IMR-90 (cell line): Measurements from ENCODE around the gene TRPM1. TPM values are rescaled to one million over a fixed set of nuclear protein-coding genes. Genes with fewer than 3 reads are reported as not detected.

ENCODE experiments used
- ATAC-seq: fragments of 200-7000 bp; cut with Tn5 transposase; 2 replicates; pipeline ENCODE4 v1.9.1; 2020; ENCODE audit warnings: low read depth, mild to moderate bottlenecking, moderate library complexity
- BruUV-seq: library from RNA; stranded (reverse); fragments of 400-500 nt; replicated peaks from 2 replicates; lab custom pipeline; 2021; lab: Mats Ljungman, UMichigan
- CTCF ChIA-PET: fragments of 300-600 bp; formaldehyde crosslinking; extraction: SDS; loops from one replicate; lab custom pipeline; 2021; ENCODE audit warnings: antibody characterized with exemption; lab: Yijun Ruan, JAX
- POLR2A ChIA-PET: fragments of 300-600 bp; sonication (Branson Sonifier 250); formaldehyde crosslinking; loops from one replicate; lab custom pipeline; 2022; ENCODE audit warnings: antibody characterized with exemption; ENCODE audit not compliant: unreplicated experiment; lab: Charles Lee
- DNase-seq: peaks from one replicate; pipeline ENCODE4 v3.0.0; 2013
- H2AFZ ChIP-seq: replicated peaks from 2 replicates; pipeline ENCODE3; 2013; ENCODE audit warnings: low read length, mild to moderate bottlenecking; ENCODE audit not compliant: poor library complexity
- H2AK5ac ChIP-seq: 2 replicates; pipeline ENCODE4 v1.6.1; 2013; ENCODE audit warnings: low read depth, low read length, inconsistent platforms
- H2AK9ac ChIP-seq: replicated peaks from 2 replicates; pipeline ENCODE3; 2013; ENCODE audit warnings: mild to moderate bottlenecking, low read depth, low read length, moderate library complexity; ENCODE audit not compliant: poor library complexity
- H2BK120ac ChIP-seq: 2 replicates; pipeline ENCODE4 v1.6.1; 2013; ENCODE audit warnings: low read depth, low read length, inconsistent platforms
- H2BK15ac ChIP-seq: 3 replicates; pipeline ENCODE4 v1.6.1; 2013; ENCODE audit warnings: low read depth, low read length, inconsistent platforms
- H2BK20ac ChIP-seq: 2 replicates; pipeline ENCODE4 v1.6.1; 2013; ENCODE audit warnings: low read depth, mild to moderate bottlenecking, inconsistent platforms, low read length, moderate library complexity
- H2BK5ac ChIP-seq: 2 replicates; pipeline ENCODE4 v1.6.1; 2013; ENCODE audit warnings: mild to moderate bottlenecking, low read depth, low read length, inconsistent platforms; ENCODE audit not compliant: poor library complexity, severe bottlenecking
- H3K14ac ChIP-seq: replicated peaks from 2 replicates; pipeline ENCODE4 v1.6.1; 2013; ENCODE audit warnings: low read depth, low read length, inconsistent platforms
- H3K18ac ChIP-seq: 2 replicates; pipeline ENCODE4 v1.6.1; 2013; ENCODE audit warnings: low read depth, low read length, control low read depth
- H3K23ac ChIP-seq: 2 replicates; pipeline ENCODE4 v1.6.1; 2013; ENCODE audit warnings: low read depth, low read length, inconsistent platforms
- H3K27ac ChIP-seq: 2 replicates; pipeline ENCODE4 v1.5.1; 2013; ENCODE audit warnings: mild to moderate bottlenecking, control low read depth, low read length; ENCODE audit not compliant: insufficient read depth
- H3K27me3 ChIP-seq: 2 replicates; pipeline ENCODE4 v1.6.1; 2013; ENCODE audit warnings: low read length; ENCODE audit not compliant: control insufficient read depth, insufficient read depth
- H3K36me3 ChIP-seq: 2 replicates; pipeline ENCODE4 v1.6.1; 2013; ENCODE audit warnings: low read length, mixed read lengths; ENCODE audit not compliant: control insufficient read depth, insufficient read depth
- H3K4ac ChIP-seq: 2 replicates; pipeline ENCODE4 v1.6.1; 2013; ENCODE audit warnings: low read depth, low read length, inconsistent platforms
- H3K4me1 ChIP-seq: 2 replicates; pipeline ENCODE4 v1.6.1; 2013; ENCODE audit warnings: low read length, mixed read lengths; ENCODE audit not compliant: control insufficient read depth, insufficient read depth
- H3K4me2 ChIP-seq: 2 replicates; pipeline ENCODE4 v1.6.1; 2013; ENCODE audit warnings: low read depth, mild to moderate bottlenecking, control low read depth, low read length, moderate library complexity
- H3K4me3 ChIP-seq: 2 replicates; pipeline ENCODE4 v1.5.1; 2013; ENCODE audit warnings: low read depth, mild to moderate bottlenecking, control low read depth, low read length, moderate library complexity; ENCODE audit not compliant: insufficient read depth
- H3K56ac ChIP-seq: 2 replicates; pipeline ENCODE4 v1.6.1; 2013; ENCODE audit warnings: low read length, inconsistent platforms; ENCODE audit not compliant: insufficient read depth; ENCODE audit errors: extremely low read depth
- H3K79me1 ChIP-seq, 2 experiments: 2 replicates each; pipeline ENCODE4 v1.6.1; 2013; ENCODE audit warnings: low read length in 2 of 2, inconsistent platforms in 1 of 2, low read depth in 1 of 2
- H3K9ac ChIP-seq: 2 replicates; pipeline ENCODE4 v1.6.1; 2013; ENCODE audit warnings: low read depth, low read length, control low read depth
- H3K9me1 ChIP-seq: 2 replicates; pipeline ENCODE4 v1.6.1; 2013; ENCODE audit warnings: low read length, inconsistent platforms; ENCODE audit not compliant: insufficient read depth
- H3K9me3 ChIP-seq: 2 replicates; pipeline ENCODE4 v1.6.1; 2013; ENCODE audit warnings: low read length; ENCODE audit not compliant: control insufficient read depth, insufficient read depth
- H4K20me1 ChIP-seq: 2 replicates; pipeline ENCODE4 v1.6.1; 2013; ENCODE audit warnings: low read length, inconsistent platforms; ENCODE audit not compliant: insufficient read depth
- H4K5ac ChIP-seq: 2 replicates; pipeline ENCODE4 v1.6.1; 2013; ENCODE audit warnings: mild to moderate bottlenecking, low read depth, low read length, control low read depth
- H4K8ac ChIP-seq, 2 experiments: 2 replicates each; pipeline ENCODE4 v1.6.1; 2013; ENCODE audit warnings: low read depth in 2 of 2, low read length in 2 of 2, control low read depth in 1 of 2, inconsistent platforms in 1 of 2
- H4K91ac ChIP-seq: 2 replicates; pipeline ENCODE4 v1.6.1; 2013; ENCODE audit warnings: low read depth, low read length, inconsistent platforms; ENCODE audit not compliant: insufficient read depth
- FOS ChIP-seq: fragments of 150-350 bp; IDR thresholded peaks from 2 replicates; pipeline ENCODE4 v1.6.1; 2016; ENCODE audit warnings: low read depth, low read length
- MXI1 ChIP-seq: IDR thresholded peaks from 2 replicates; pipeline ENCODE4 v1.6.1; 2012; ENCODE audit warnings: low read depth, mild to moderate bottlenecking, low read length, moderate library complexity, borderline replicate concordance
- SMC3 ChIP-seq: fragments of 150-350 bp; IDR thresholded peaks from 2 replicates; pipeline ENCODE4 v1.6.1; 2016; ENCODE audit warnings: low read depth, mild to moderate bottlenecking, antibody characterized with exemption, low read length, moderate library complexity
- USF2 ChIP-seq: fragments of 150-350 bp; IDR thresholded peaks from 2 replicates; pipeline ENCODE4 v1.6.1; 2017; ENCODE audit warnings: mild to moderate bottlenecking, antibody characterized with exemption, low read length, low read depth
- WGBS, 2 experiments: methylation state at CpG; one replicate each; pipeline versions ENCODE4 v1.1.5 to v1.1.7; 2013; ENCODE audit warnings: missing lambda C conversion rate in 2 of 2; ENCODE audit not compliant: insufficient read length in 1 of 2; ENCODE audit errors: extremely low coverage in 2 of 2; 5-methylcytosine and 5-hydroxymethylcytosine counted together
- dilution Hi-C: fragments of 300-500 bp; cut with HindIII; formaldehyde crosslinking; loops from one replicate; pipeline ENCODE4 v1.14.3; 2018; ENCODE audit warnings: low sequenced_read_pairs; ENCODE audit not compliant: unreplicated experiment
- in situ Hi-C: fragments of 300-500 bp; cut with MboI; formaldehyde crosslinking; loops from 3 replicates; pipeline ENCODE4 v1.14.3; 2019; ENCODE audit warnings: low sequenced_read_pairs, inconsistent platforms, mixed read lengths
- intact Hi-C: fragments of 100-400 bp; cut with micrococcal nuclease; formaldehyde crosslinking; loops from 2 replicates; pipeline ENCODE4 v1.10.0; 2022
- polyA plus RNA-seq, 3 experiments: library from polyadenylated mRNA; depleted of rRNA; stranded (reverse); fragments of >200 nt; gene quantifications; 2 replicates each; pipeline ENCODE4 v1.2.3, GENCODE V29; 2012; ENCODE audit warnings: low replicate concordance in 1 of 3
- total RNA-seq: library from RNA; depleted of rRNA; stranded (reverse); fragments of >200 nt; gene quantifications from 2 replicates; pipeline ENCODE4 v1.2.3, GENCODE V29; 2012

TRPM1 gene
- total and polyA plus RNA-seq, 2 of the 4 experiments (the other 2 are of a cell fraction), result not detected

DNA sequence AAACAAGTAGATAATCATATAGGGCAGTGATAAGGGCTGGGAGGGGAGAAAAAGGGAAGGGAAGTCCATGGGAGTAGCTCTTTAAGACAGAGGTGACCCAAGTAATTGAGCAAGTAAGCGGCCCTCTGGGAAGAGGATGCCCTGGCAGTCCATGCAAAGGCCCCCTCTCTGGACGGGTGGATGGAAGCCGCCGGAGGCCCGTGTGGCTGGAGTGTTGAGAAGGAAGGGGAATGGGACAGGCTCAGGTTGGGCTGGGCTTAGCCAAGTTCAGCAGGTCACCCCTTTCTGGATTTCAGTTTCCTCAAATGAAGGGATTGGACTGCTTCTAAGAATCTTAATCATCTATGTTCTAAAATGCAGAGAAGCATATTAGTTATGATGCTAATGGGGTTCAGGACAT, 32.4 kb upstream of the TRPM1 start:
- DNase-seq (no peak), ATAC-seq (no peak)
- no peaks in the 10 kb centered on the region for H3K79me1 ChIP-seq
- H3K9me3 ChIP-seq, result peaks cover 2% of the 10 kb centered on the region; the same call in 1 of the 2 replicates
- no TSS peak for BruUV-seq
- CTCF ChIA-PET, result no interaction called here
- H2BK20ac ChIP-seq, result no peak overlapping the region
- no peak overlapping the region for H3K23ac ChIP-seq
- dilution Hi-C loops, result no loop called here
- no peak overlapping the region for H4K5ac ChIP-seq
- peaks cover 25% of the 10 kb centered on the region for H3K27me3 ChIP-seq
- H2AFZ ChIP-seq, result no peak overlapping the region
- H3K4me2 ChIP-seq, result no peak overlapping the region
- H4K91ac ChIP-seq, result no peak overlapping the region
- no peak overlapping the region for H3K56ac ChIP-seq
- peaks cover 3% of the 10 kb centered on the region for H3K4me1 ChIP-seq
- H3K9me1 ChIP-seq, result no peaks in the 10 kb centered on the region
- no peak overlapping the region for H3K14ac ChIP-seq
- no peaks in the 10 kb centered on the region for H3K36me3 ChIP-seq
- no peak overlapping the region for H3K4me3 ChIP-seq
- no peak overlapping the region for H2BK5ac ChIP-seq
- H4K20me1 ChIP-seq, result no peaks in the 10 kb centered on the region
- POLR2A ChIA-PET, result no interaction called here
- 83% methylated on average over 1 of the region's 5 CpGs; no CpG with 5 or more reads in 1 of the 2 experiments for WGBS, 2 experiments
- H3K18ac ChIP-seq, result no peak overlapping the region
- H2AK5ac ChIP-seq, result no peak overlapping the region
- TF ChIP-seq FOS (no peak), SMC3 (no peak), MXI1 (no peak), USF2 (no peak)
- intact Hi-C loops, result no loop called here
- H3K4ac ChIP-seq, result no peak overlapping the region
- no peak overlapping the region for H2BK15ac ChIP-seq
- H4K8ac ChIP-seq, result no peak overlapping the region
- no peak overlapping the region for H2BK120ac ChIP-seq
- H3K27ac ChIP-seq, result no peak overlapping the region
- in situ Hi-C loops, result no loop called here
- no peak overlapping the region for H3K9ac ChIP-seq
- no peak overlapping the region for H2AK9ac ChIP-seq
